Parathyroid adenoma (tissue), 2 donors: ENCODE results near the gene HEXIM1.

ENCODE experiments used
- H2AFZ ChIP-seq: fragments of 300-600 bp; sonication (generic); one replicate; pipeline ENCODE4 v1.7.0; 2017; ENCODE audit warnings: antibody characterized with exemption, mild to moderate bottlenecking
- H3K27ac ChIP-seq: fragments of 300-600 bp; sonication (generic); one replicate; pipeline ENCODE4 v1.7.0; 2017
- H3K27me3 ChIP-seq: fragments of 300-600 bp; sonication (generic); one replicate; pipeline ENCODE4 v1.7.0; 2017; ENCODE audit warnings: low read length; ENCODE audit not compliant: control insufficient read depth, insufficient read depth
- H3K36me3 ChIP-seq: fragments of 300-600 bp; sonication (generic); one replicate; pipeline ENCODE4 v1.7.0; 2017; ENCODE audit warnings: low read length; ENCODE audit not compliant: control insufficient read depth, insufficient read depth
- H3K4me1 ChIP-seq: fragments of 300-600 bp; sonication (generic); one replicate; pipeline ENCODE4 v1.7.0; 2017; ENCODE audit warnings: control low read depth
- H3K4me2 ChIP-seq: fragments of 300-600 bp; sonication (generic); one replicate; pipeline ENCODE4 v1.7.0; 2017; ENCODE audit warnings: low read length
- H3K4me3 ChIP-seq: fragments of 300-600 bp; sonication (generic); one replicate; pipeline ENCODE4 v1.7.0; 2017; ENCODE audit warnings: low read depth, low read length
- H3K79me2 ChIP-seq: fragments of 300-600 bp; sonication (generic); one replicate; pipeline ENCODE4 v1.7.0; 2017; ENCODE audit warnings: control low read depth
- H3K9ac ChIP-seq: fragments of 300-600 bp; sonication (generic); one replicate; pipeline ENCODE4 v1.7.0; 2017; ENCODE audit warnings: mild to moderate bottlenecking
- H3K9me3 ChIP-seq: fragments of 300-600 bp; sonication (generic); one replicate; pipeline ENCODE4 v1.7.0; 2017; ENCODE audit warnings: low read length; ENCODE audit not compliant: control insufficient read depth
- TF ChIP-seq, protein P1 (sequence below): fragments of 300-600 bp; sonication (generic); IDR thresholded peaks from one replicate; pipeline ENCODE4 v1.7.0; 2017; ENCODE audit warnings: antibody characterized with exemption, mild to moderate bottlenecking
- donor health status: primary hyperparathyroidism.

Gene HEXIM1

DNA sequence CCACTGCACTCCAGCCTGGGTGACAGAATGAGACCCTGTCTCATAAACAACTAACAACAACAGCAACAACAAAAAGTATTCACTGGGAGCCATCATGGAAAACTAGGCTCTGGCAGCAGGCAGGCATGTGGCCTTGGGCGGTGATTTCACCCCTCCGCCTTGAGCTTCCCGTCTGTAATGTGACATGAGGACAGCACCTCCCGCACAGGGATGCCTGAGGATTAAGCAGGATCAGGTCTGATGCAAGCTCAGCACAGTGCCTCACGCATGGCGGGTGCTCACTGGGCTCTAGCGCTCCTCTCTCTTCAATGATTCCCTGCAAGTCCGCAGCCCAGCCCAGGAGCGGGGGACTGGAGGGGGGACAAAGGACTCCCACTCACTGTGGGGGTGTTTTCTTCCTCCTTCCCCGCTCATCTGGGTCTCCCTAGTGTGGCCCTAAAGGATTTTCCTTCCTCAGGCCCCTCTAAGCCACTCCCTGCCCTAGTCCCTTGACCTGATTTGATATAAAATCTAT is 18.8 kb upstream of the HEXIM1 start:
- no peaks in the 10 kb centered on the region for H3K36me3 ChIP-seq
- peak overlapping the region; percentile 14 for H2AFZ ChIP-seq
- H3K27ac ChIP-seq, result no peak overlapping the region
- no peaks in the 10 kb centered on the region for H3K27me3 ChIP-seq
- H3K4me1 ChIP-seq, result peaks cover 5% of the 10 kb centered on the region
- H3K4me3 ChIP-seq, result no peak overlapping the region
- H3K4me2 ChIP-seq, result no peak overlapping the region
- no peaks in the 10 kb centered on the region for H3K79me2 ChIP-seq
- no peaks in the 10 kb centered on the region for H3K9me3 ChIP-seq
- H3K9ac ChIP-seq, result no peak overlapping the region
- TF ChIP-seq, protein P1, sequence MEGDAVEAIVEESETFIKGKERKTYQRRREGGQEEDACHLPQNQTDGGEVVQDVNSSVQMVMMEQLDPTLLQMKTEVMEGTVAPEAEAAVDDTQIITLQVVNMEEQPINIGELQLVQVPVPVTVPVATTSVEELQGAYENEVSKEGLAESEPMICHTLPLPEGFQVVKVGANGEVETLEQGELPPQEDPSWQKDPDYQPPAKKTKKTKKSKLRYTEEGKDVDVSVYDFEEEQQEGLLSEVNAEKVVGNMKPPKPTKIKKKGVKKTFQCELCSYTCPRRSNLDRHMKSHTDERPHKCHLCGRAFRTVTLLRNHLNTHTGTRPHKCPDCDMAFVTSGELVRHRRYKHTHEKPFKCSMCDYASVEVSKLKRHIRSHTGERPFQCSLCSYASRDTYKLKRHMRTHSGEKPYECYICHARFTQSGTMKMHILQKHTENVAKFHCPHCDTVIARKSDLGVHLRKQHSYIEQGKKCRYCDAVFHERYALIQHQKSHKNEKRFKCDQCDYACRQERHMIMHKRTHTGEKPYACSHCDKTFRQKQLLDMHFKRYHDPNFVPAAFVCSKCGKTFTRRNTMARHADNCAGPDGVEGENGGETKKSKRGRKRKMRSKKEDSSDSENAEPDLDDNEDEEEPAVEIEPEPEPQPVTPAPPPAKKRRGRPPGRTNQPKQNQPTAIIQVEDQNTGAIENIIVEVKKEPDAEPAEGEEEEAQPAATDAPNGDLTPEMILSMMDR, result no peak

DNA sequence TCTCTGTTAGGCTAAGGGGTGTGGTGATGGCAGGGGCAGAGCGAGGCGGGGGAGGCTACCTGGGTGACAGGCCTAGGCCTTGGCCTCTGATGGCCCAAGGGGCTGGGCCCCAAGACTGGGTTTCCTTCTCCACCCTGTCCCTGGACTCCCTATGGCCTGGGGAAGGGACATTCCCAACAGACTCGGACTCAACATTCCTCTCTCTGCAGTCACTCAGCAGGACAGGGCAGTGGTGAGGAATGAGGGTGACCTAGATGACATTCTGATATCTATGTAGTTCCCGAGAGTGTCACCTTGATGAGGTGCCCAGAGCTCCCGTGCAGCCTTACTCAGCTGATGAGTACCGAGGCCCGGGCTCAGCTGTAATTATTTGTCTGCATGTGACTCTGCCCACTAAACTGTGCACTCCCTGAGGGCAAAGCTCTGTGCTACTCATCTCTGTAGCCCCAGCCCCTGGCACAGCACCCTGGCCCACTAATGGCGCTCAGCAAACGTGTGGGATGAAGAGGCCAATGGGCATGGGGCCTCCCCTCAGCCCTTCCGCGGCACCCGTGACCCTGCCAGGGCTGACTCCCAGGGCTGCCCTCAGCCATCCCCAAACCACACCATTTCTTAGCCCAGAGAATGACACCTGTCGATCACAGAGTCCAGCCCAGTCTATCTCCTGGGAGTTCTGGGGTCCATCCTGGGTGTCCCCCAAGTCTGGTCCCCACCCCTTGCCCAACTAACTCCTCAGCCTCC is 18.2 kb upstream of the HEXIM1 start:
- Histone ChIP-seq H3K9ac (no peak overlapping the region), H2AFZ (peak overlapping the region; percentile 14), H3K36me3 (no peaks in the 10 kb centered on the region), H3K9me3 (no peaks in the 10 kb centered on the region), H3K27me3 (no peaks in the 10 kb centered on the region), H3K27ac (no peak overlapping the region), H3K4me2 (no peak overlapping the region), H3K79me2 (no peaks in the 10 kb centered on the region), H3K4me3 (no peak overlapping the region), H3K4me1 (peaks cover 2% of the 10 kb centered on the region)
- TF ChIP-seq, protein P1, result no peak

DNA sequence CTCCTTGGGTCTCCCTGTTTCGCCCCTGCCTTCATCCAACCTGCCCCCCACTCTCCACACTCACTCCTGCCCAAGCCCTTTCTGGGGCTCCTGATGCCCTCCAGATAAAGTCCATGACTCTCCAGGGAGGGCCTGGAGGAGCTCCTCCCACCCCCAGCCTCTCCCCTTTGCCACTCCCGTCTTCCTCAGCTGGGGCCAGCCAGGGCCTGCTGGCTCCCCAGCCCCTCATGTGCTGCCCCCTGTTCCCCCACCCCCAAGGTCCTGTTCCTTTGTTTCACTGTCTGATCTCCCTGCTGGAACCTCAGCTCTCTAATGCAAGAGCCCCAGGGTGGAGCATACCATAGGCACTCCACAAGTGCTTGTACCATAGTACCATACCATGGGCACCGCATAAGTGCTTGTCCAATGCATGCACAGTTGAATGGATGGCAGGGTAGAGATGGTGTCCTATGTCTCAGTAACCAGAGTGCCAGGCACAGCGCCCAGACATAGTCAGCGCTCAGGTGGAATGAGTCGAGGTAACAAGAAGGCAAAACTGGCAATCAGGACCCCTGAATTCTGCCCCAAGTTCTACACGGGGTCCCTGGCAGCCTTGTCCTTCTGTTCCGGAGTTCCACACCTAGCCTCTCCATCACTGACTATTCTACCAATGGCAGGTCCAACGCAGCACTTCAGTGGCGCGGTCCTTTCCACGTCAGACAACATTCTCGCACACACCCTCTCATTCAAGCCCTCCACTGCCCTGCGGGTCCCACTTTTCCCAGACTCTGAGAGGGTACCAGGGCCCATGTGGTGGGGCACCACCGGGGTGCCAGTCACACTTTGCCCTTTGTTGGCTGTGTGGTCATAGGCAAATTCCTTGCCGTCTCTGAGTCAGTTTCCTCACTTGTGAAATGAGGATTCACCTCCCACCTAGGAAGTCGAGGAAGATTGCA is 17.3 kb upstream of the HEXIM1 start:
- H3K79me2 ChIP-seq, result no peaks in the 10 kb centered on the region
- H3K9ac ChIP-seq, result no peak overlapping the region
- H3K4me1 ChIP-seq, result peaks cover 2% of the 10 kb centered on the region
- no peak overlapping the region for H3K4me3 ChIP-seq
- no peaks in the 10 kb centered on the region for H3K27me3 ChIP-seq
- no peaks in the 10 kb centered on the region for H3K9me3 ChIP-seq
- no peak overlapping the region for H3K27ac ChIP-seq
- H3K4me2 ChIP-seq, result no peak overlapping the region
- no peak overlapping the region for H2AFZ ChIP-seq
- TF ChIP-seq, protein P1, result no peak
- H3K36me3 ChIP-seq, result no peaks in the 10 kb centered on the region

DNA sequence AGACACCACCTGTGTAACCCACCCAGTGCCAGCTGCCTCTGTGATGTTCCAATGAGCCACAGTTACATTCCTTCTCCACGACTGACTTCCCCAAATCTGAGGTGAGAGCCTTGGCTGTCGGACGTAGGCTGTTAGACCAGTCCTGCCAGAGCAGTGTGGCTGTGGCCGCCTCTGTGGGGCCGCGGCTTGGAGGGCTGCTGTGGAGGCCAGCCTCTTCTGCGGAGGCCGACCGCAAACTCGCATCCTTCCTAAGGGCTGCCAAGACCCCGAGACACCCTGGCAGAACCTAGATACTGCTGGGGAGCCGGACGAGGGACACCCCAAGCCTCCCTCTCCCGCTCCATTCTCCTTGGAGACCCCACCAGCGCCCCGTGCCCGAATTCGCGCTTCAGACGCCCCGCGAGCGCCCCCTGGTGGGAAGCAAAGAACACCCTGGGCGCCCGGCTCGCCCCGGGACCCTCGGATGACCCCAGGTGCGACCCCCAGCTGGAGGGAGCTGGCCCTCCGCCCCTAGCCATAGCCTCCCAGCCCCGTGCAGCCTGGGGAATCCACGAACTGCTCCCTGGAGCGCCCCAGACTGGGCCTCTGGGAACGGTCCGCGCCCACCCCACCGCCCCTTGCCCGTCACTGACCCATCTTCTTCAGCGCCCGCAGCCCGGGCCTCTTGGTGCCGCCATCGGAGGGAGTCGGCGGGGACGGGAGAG is 16.5 kb upstream of the HEXIM1 start:
- Histone ChIP-seq H3K9ac (no peak overlapping the region), H3K4me3 (peak overlapping the region; percentile 58), H3K79me2 (no peaks in the 10 kb centered on the region), H3K27me3 (no peaks in the 10 kb centered on the region), H3K9me3 (no peaks in the 10 kb centered on the region), H3K4me2 (peak overlapping the region; percentile 96), H3K27ac (no peak overlapping the region), H3K4me1 (peaks cover 8% of the 10 kb centered on the region), H2AFZ (peak overlapping the region; percentile 91), H3K36me3 (no peaks in the 10 kb centered on the region)
- TF ChIP-seq, protein P1, result peak; percentile 79
